ENCODE measurements around the gene ADCY2. TPM values are rescaled to one million over a fixed set of nuclear protein-coding genes. Genes with fewer than 3 reads are reported as not detected.

ADCY2 gene
- polyA plus RNA-seq, 1 donor (not counting 4 experiments of a cell fraction or from before 2014, with no cell fraction given), result 0.13 TPM

- no peaks in the 10 kb centered on the region for H3K9me3 ChIP-seq (ENCODE audit: control insufficient read depth, low read depth, low read length)
- dilution Hi-C loops (cut with MboI; ENCODE audit: extremely low pct_ligation_motif_present, low sequenced_read_pairs), result no loop called here
- no peaks in the 10 kb centered on the region for H3K4me1 ChIP-seq (ENCODE audit: control insufficient read depth, extremely low read depth, insufficient read depth, low read length)
- no peak overlapping the region for H2AFZ ChIP-seq (ENCODE audit: control insufficient read depth, low read length)
- no peak for TF ChIP-seq EZH2 (IDR thresholded peaks at IDR 0.05; ENCODE audit: low read length)
- TF ChIP-seq CTCF (optimal IDR thresholded peaks at IDR 0.05 in 1 of 3, IDR thresholded peaks at IDR 0.05 in 1 of 3, conservative IDR thresholded peaks at IDR 0.05 in 1 of 3; ENCODE audit: extremely low read depth in 1 of 3, insufficient read depth in 2 of 3, low read length in 3 of 3), result no peak
- H3K9ac ChIP-seq (ENCODE audit: control insufficient read depth, extremely low read depth, insufficient read depth, low read length), result no peak overlapping the region
- H3K9me1 ChIP-seq (ENCODE audit: control insufficient read depth, extremely low read depth, insufficient read depth, low read length), result no peaks in the 10 kb centered on the region
- no peak overlapping the region for H3K4me3 ChIP-seq (ENCODE audit: control insufficient read depth in 2 of 3, extremely low read depth in 1 of 3, insufficient read depth in 2 of 3, low read depth in 1 of 3, low read length in 3 of 3)
- no peaks in the 10 kb centered on the region for H3K36me3 ChIP-seq (ENCODE audit: control insufficient read depth in 2 of 2, extremely low read depth in 1 of 2, insufficient read depth in 2 of 2, low read length in 2 of 2)
- peaks cover 13% of the 10 kb centered on the region for H3K27me3 ChIP-seq (ENCODE audit: control insufficient read depth, extremely low read depth, insufficient read depth, low read length)
- H3K4me2 ChIP-seq (ENCODE audit: control insufficient read depth, extremely low read depth, insufficient read depth, low read depth, low read length), result no peak overlapping the region
- H4K20me1 ChIP-seq (ENCODE audit: control insufficient read depth, extremely low read depth, insufficient read depth, low read length), result no peaks in the 10 kb centered on the region
- DNase-seq (ENCODE audit: low read depth, low spot score) (no peak), FAIRE-seq (no peak)
- no peak overlapping the region for H3K27ac ChIP-seq (ENCODE audit: control insufficient read depth, insufficient read depth, low read length)
- H3K79me2 ChIP-seq (ENCODE audit: control insufficient read depth, insufficient read depth, low read length), result no peaks in the 10 kb centered on the region
These were observed 449.6 kb downstream of the ADCY2 start for GRCh38 chr5:7845557-7845956.

GRCh38 chr5:7846327-7846726 lies 450.4 kb downstream of the ADCY2 start:
- Histone ChIP-seq H3K27ac (ENCODE audit: control insufficient read depth, insufficient read depth, low read length) (no peak overlapping the region), H2AFZ (ENCODE audit: control insufficient read depth, low read length) (no peak overlapping the region), H3K4me1 (ENCODE audit: control insufficient read depth, extremely low read depth, insufficient read depth, low read length) (no peaks in the 10 kb centered on the region), H3K4me3 (ENCODE audit: control insufficient read depth in 2 of 3, extremely low read depth in 1 of 3, insufficient read depth in 2 of 3, low read depth in 1 of 3, low read length in 3 of 3) (no peak overlapping the region), H3K36me3 (ENCODE audit: control insufficient read depth in 2 of 2, extremely low read depth in 1 of 2, insufficient read depth in 2 of 2, low read length in 2 of 2) (no peaks in the 10 kb centered on the region), H3K9me3 (ENCODE audit: control insufficient read depth, low read depth, low read length) (no peaks in the 10 kb centered on the region), H4K20me1 (ENCODE audit: control insufficient read depth, extremely low read depth, insufficient read depth, low read length) (no peaks in the 10 kb centered on the region), H3K9me1 (ENCODE audit: control insufficient read depth, extremely low read depth, insufficient read depth, low read length) (no peaks in the 10 kb centered on the region), H3K4me2 (ENCODE audit: control insufficient read depth, extremely low read depth, insufficient read depth, low read depth, low read length) (no peak overlapping the region), H3K79me2 (ENCODE audit: control insufficient read depth, insufficient read depth, low read length) (no peaks in the 10 kb centered on the region), H3K27me3 (ENCODE audit: control insufficient read depth, extremely low read depth, insufficient read depth, low read length) (peaks cover 20% of the 10 kb centered on the region), H3K9ac (ENCODE audit: control insufficient read depth, extremely low read depth, insufficient read depth, low read length) (no peak overlapping the region)
- no peak for DNase-seq (ENCODE audit: low read depth, low spot score)
- dilution Hi-C loops (cut with MboI; ENCODE audit: extremely low pct_ligation_motif_present, low sequenced_read_pairs), result no loop called here
- no peak for FAIRE-seq
- no peak for TF ChIP-seq CTCF (optimal IDR thresholded peaks at IDR 0.05 in 1 of 3, IDR thresholded peaks at IDR 0.05 in 1 of 3, conservative IDR thresholded peaks at IDR 0.05 in 1 of 3; ENCODE audit: extremely low read depth in 1 of 3, insufficient read depth in 2 of 3, low read length in 3 of 3)
- TF ChIP-seq EZH2 (IDR thresholded peaks at IDR 0.05; ENCODE audit: low read length), result no peak

All from keratinocyte (primary cell).